ENCODE measurements around the gene PLA2R1. TPM values are rescaled to one million over a fixed set of nuclear protein-coding genes. Genes with fewer than 3 reads are reported as not detected.

The PLA2R1 gene
- total RNA-seq, 4 donors from 2014 or later: 11.6 to 49.2 (median 30.5) TPM

DNA sequence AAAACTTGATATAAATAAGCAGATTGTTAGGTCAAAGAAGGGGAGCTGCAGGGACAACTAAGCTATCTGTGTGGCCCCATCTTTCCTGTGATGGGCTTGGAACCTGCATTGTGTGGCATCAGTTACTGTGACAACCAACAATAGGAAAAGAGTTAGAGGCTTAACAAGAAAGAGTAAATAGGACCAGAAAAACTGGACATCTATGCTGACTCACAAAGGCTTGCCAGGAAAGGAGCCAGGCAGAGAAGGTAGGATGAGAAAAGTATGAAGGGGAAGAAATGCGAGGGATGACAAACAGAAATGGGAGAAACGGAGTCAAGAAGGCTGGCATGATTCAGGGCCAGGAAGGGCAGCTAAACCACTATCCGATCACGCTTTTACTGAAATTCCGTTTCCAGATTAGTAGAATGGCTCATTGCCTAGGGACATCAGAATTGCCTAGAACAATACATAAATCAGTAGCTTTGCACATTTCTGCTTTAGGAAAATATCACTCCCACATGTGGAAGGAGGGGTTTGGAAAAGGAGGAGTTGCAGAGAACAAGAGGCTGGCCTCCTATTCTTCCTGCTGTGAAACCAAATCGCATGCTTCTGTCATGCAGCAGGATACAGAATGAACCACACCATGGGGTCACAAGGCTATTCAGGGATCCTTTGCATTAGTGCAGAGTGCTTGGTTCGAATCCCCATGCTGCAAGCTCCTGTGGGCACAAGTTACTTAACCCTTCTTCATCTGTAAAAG lies 7.3 kb downstream of the PLA2R1 start:
- TF ChIP-seq, protein P1, sequence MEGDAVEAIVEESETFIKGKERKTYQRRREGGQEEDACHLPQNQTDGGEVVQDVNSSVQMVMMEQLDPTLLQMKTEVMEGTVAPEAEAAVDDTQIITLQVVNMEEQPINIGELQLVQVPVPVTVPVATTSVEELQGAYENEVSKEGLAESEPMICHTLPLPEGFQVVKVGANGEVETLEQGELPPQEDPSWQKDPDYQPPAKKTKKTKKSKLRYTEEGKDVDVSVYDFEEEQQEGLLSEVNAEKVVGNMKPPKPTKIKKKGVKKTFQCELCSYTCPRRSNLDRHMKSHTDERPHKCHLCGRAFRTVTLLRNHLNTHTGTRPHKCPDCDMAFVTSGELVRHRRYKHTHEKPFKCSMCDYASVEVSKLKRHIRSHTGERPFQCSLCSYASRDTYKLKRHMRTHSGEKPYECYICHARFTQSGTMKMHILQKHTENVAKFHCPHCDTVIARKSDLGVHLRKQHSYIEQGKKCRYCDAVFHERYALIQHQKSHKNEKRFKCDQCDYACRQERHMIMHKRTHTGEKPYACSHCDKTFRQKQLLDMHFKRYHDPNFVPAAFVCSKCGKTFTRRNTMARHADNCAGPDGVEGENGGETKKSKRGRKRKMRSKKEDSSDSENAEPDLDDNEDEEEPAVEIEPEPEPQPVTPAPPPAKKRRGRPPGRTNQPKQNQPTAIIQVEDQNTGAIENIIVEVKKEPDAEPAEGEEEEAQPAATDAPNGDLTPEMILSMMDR (IDR thresholded peaks at IDR 0.05): no peak
- no peak for TF ChIP-seq POLR2A (IDR thresholded peaks at IDR 0.05)
- H3K27ac ChIP-seq: no peak overlapping the region
- DNase-seq: no peak
- no peak overlapping the region for H3K4me3 ChIP-seq
- H3K9me3 ChIP-seq: no peaks in the 10 kb centered on the region
- H3K36me3 ChIP-seq: no peaks in the 10 kb centered on the region
- H3K4me1 ChIP-seq: peaks cover 0 to 4% (median 0%) of the 10 kb centered on the region in 4 donors
- no peaks in the 10 kb centered on the region for H3K27me3 ChIP-seq

DNA sequence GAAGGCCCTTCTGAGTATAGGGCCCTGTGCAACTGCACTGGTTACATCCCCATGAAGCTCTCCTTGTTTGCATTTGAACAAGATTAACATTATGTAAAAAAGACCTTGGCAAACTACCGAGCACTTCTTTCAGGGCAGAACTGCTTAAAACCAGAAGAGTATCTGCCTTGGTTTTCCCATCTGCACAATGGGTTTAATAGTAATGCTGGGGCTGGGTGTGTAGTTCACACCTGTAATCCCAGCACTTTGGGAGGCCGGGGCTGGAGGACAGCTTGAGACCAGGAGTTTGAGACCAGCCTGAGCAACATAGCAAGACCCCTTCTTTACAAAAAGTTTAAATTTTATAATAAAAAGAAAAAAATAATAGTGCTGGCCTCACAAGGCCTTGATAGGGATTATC lies 8.5 kb downstream of the PLA2R1 start:
- no peak overlapping the region for H3K27ac ChIP-seq
- no peak overlapping the region for H3K4me3 ChIP-seq
- no peaks in the 10 kb centered on the region for H3K9me3 ChIP-seq
- peaks cover 0 to 5% (median 0%) of the 10 kb centered on the region in 4 donors for H3K4me1 ChIP-seq
- TF ChIP-seq POLR2A (IDR thresholded peaks at IDR 0.05): no peak
- TF ChIP-seq, protein P1 (IDR thresholded peaks at IDR 0.05): no peak
- DNase-seq: no peak
- no peaks in the 10 kb centered on the region for H3K36me3 ChIP-seq
- no peaks in the 10 kb centered on the region for H3K27me3 ChIP-seq

DNA sequence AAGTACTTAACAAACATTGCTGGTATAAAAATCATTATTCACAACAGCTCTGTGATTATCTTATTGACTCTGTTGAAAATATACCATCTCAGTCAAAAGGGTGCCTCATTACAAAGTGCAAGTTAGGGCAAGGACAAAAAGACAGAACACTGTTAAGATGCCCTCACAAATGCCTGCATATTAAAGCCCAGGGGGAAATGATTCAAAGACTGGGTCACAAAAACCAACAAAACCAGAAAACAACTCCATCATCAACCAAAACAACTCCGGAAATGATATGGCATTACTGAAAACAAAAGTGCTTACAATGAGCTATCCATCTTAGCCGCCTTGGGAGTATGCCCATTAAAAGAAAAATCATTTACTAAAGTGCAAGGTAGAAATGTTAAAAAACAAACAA lies 9.9 kb downstream of the PLA2R1 start:
- Histone ChIP-seq H3K4me1 (peaks cover 0 to 5% (median 0%) of the 10 kb centered on the region in 4 donors), H3K4me3 (no peak overlapping the region), H3K36me3 (no peaks in the 10 kb centered on the region), H3K9me3 (no peaks in the 10 kb centered on the region), H3K27me3 (no peaks in the 10 kb centered on the region), H3K27ac (no peak overlapping the region)
- TF ChIP-seq POLR2A (IDR thresholded peaks at IDR 0.05): no peak
- TF ChIP-seq, protein P1 (IDR thresholded peaks at IDR 0.05): no peak
- DNase-seq: no peak

DNA sequence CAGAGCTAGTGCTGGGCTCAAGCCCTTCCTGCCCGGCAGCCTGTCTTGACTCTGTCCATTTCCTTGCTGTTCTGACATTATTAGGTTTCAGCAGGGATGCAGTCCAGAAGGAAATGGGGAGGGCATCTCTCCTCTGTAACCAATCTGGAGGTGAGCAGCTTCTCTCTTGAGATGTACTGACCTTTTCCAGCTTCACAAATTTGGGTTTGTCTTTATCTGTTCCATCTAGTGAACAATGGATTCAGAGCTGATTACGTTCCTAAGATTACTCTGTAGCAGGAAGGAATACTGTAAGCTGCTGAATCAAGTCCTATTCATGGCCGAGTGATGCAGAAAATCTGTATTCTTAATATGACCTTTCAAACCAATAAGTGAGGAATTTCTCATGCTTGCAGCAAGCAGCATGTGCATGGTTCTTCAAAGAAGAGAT lies 11.0 kb downstream of the PLA2R1 start:
- TF ChIP-seq POLR2A (IDR thresholded peaks at IDR 0.05): no peak
- TF ChIP-seq, protein P1 (IDR thresholded peaks at IDR 0.05): no peak

DNA sequence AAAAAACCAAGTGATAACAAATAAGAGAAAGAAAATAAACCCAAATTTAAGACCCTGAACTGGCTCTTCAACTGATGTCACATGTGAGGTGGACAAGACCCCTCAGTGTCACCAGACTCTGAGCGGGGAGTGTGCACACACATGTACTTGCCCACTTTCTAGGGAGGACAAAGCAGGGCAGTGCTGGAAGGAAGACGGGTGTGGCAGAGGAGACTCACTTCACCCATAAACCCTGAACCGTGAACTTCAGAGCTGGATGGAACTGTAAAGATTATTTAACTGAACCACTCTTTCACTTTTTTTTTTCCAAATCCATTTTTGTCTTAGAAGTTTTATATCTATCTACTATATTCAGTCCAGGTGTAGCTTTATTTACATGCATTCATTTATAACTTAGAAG lies 12.3 kb downstream of the PLA2R1 start:
- Histone ChIP-seq H3K27me3 (no peaks in the 10 kb centered on the region), H3K9me3 (no peaks in the 10 kb centered on the region), H3K36me3 (no peaks in the 10 kb centered on the region), H3K27ac (no peak overlapping the region), H3K4me3 (no peak overlapping the region), H3K4me1 (peaks cover 0 to 5% (median 0%) of the 10 kb centered on the region in 4 donors)
- no peak for DNase-seq
- TF ChIP-seq, protein P1 (IDR thresholded peaks at IDR 0.05): no peak

More for the DNA sequence above, 11.0 kb downstream of the PLA2R1 start:
- Histone ChIP-seq H3K36me3 (no peaks in the 10 kb centered on the region), H3K9me3 (no peaks in the 10 kb centered on the region), H3K4me1 (peaks cover 0 to 5% (median 0%) of the 10 kb centered on the region in 4 donors), H3K27me3 (no peaks in the 10 kb centered on the region), H3K4me3 (no peak overlapping the region), H3K27ac (no peak overlapping the region)
- DNase-seq: no peak
